CD4-positive, alpha-beta T cell treated with Interleukin-4 for 1 hour (primary cell): Measurements from ENCODE around the gene POLR2J.
A peak's percentile ranks its signal among the peaks of the same experiment; 100 is the strongest.
"Not testable (repeated sequence)": the region's sequence is repeated elsewhere in the genome, so short reads cannot be mapped to it uniquely, and the experiment has no call there.

Source experiments
- DNase-seq, 2 donors: peaks; one replicate each; pipeline ENCODE4 v3.0.0-alpha.2; 2020 to 2022

Gene POLR2J

GRCh38 chr7:102464577-102465280 lies 14.0 kb downstream of the POLR2J start, which contains the start of the genes ALKBH4 and LRWD1:
ALKBH4 (minus strand) TSS chr7:102464863; CDS start chr7:102464836, 27 bp downstream.
LRWD1 (plus strand) TSS chr7:102464984; CDS start chr7:102465081, 97 bp downstream.
- peak; percentile 94 for DNase-seq

GRCh38 chr7:102463841-102464576 lies 14.7 kb downstream of the POLR2J start:
- no peak for DNase-seq

- DNase-seq, result no peak
These were observed 18.3 kb downstream of the POLR2J start for GRCh38 chr7:102460467-102460866.

- no peak for DNase-seq
These were observed 19.4 kb downstream of the POLR2J start for GRCh38 chr7:102459221-102459844.

- no peak for DNase-seq
These were observed 21.3 kb downstream of the POLR2J start for GRCh38 chr7:102457352-102457924.

GRCh38 chr7:102456327-102456726 lies 22.4 kb downstream of the POLR2J start:
- no peak for DNase-seq

GRCh38 chr7:102455596-102455995 lies 23.1 kb downstream of the POLR2J start:
- DNase-seq, result no peak

GRCh38 chr7:102454932-102455331 lies 23.8 kb downstream of the POLR2J start:
- not testable (repeated sequence) for DNase-seq

GRCh38 chr7:102454468-102454867 lies 24.3 kb downstream of the POLR2J start:
- DNase-seq, result no peak

GRCh38 chr7:102453319-102453718 lies 25.4 kb downstream of the POLR2J start:
- DNase-seq, result no peak

- no peak for DNase-seq
These were observed 26.3 kb downstream of the POLR2J start for GRCh38 chr7:102452451-102452850.

GRCh38 chr7:102451371-102452054 lies 27.2 kb downstream of the POLR2J start:
- DNase-seq, result no peak

GRCh38 chr7:102450242-102450641 lies 28.5 kb downstream of the POLR2J start:
- peak; percentile 62 to 68 for DNase-seq

GRCh38 chr7:102449136-102449535 lies 29.6 kb downstream of the POLR2J start:
- DNase-seq, result no peak

- DNase-seq, result no peak
These were observed 31.4 kb downstream of the POLR2J start for GRCh38 chr7:102447311-102447710.

- no peak for DNase-seq
These were observed 32.1 kb downstream of the POLR2J start for GRCh38 chr7:102446387-102447156.

GRCh38 chr7:102445674-102446071 lies 33.0 kb downstream of the POLR2J start:
- DNase-seq, result no peak

- DNase-seq, result no peak
These were observed 33.6 kb downstream of the POLR2J start for GRCh38 chr7:102444961-102445673.

- no peak for DNase-seq
These were observed 38.5 kb downstream of the POLR2J start for GRCh38 chr7:102439963-102440795.

GRCh38 chr7:102436118-102436517 lies 42.6 kb downstream of the POLR2J start:
- DNase-seq, result no peak
